ENCODE data around the gene ASPHD1.
"Not testable (repeated sequence)": the region's sequence is repeated elsewhere in the genome, so short reads cannot be mapped to it uniquely, and the experiment has no call there.

ASPHD1 gene

DNA sequence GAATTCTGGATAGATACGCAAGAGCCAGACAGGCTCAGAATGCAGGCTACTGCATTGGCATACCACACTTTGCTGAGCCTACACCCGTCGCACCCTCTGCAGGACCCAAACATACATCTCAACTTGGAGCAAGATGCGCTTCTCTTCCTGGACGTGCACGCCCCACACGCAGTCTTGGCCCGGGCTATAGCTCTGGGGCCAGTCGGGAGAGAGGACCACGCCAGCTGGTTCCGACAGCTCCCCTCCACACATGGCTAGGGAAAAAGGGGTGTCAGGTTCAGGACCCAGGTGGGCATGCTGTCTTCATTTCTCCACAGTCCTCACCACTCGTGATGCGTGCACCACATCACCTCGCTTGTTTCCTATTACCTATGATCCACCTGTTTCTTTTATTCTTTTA, 22.1 kb upstream of the ASPHD1 start:
- Histone ChIP-seq H4K91ac (ENCODE audit: low read depth, low read length) (no peak overlapping the region), H3K23ac (ENCODE audit: low read length) (no peak overlapping the region), H3K4me2 (ENCODE audit: low read length) (no peak overlapping the region), H3K9ac (ENCODE audit: low read length) (no peak overlapping the region), H4K8ac (ENCODE audit: low read depth, low read length) (no peak overlapping the region), H2BK5ac (ENCODE audit: low read depth, low read length, poor library complexity) (no peak overlapping the region), H3K4me1 (ENCODE audit: control insufficient read depth in 1 of 2, insufficient read depth in 2 of 2, low read length in 2 of 2) (peaks cover 0 to 3% of the 10 kb centered on the region in 2 experiments), H3K36me3 (ENCODE audit: control insufficient read depth in 1 of 2, insufficient read depth in 2 of 2, low read length in 2 of 2) (peaks cover 0 to 4% of the 10 kb centered on the region in 2 experiments), H3K79me2 (ENCODE audit: control insufficient read depth, insufficient read depth, low read length, poor library complexity) (no peaks in the 10 kb centered on the region), H3K79me1 (ENCODE audit: low read length) (no peaks in the 10 kb centered on the region), H2AFZ (ENCODE audit: insufficient read depth, low read length, poor library complexity) (no peak overlapping the region), H2BK12ac (ENCODE audit: low read length) (no peak overlapping the region), H4K12ac (ENCODE audit: low read depth, low read length) (no peak overlapping the region), H2AK5ac (ENCODE audit: low read length) (no peak overlapping the region), H3K27me3 (ENCODE audit: insufficient read depth, low read length) (peaks cover 18% of the 10 kb centered on the region), H3K27ac (ENCODE audit: low read depth, low read length) (no peak overlapping the region), H2BK120ac (ENCODE audit: insufficient read depth, low read length, poor library complexity) (no peak overlapping the region), H3K18ac (ENCODE audit: low read length) (no peak overlapping the region), H3K4ac (ENCODE audit: low read depth, low read length) (no peak overlapping the region), H3K9me3 (ENCODE audit: insufficient read depth, low read depth, low read length) (peaks cover 5% of the 10 kb centered on the region), H3K4me3 (ENCODE audit: low read depth, low read length) (no peak overlapping the region), H3K14ac (ENCODE audit: low read length) (no peak overlapping the region)
- WGBS (ENCODE audit: extremely low coverage, insufficient coverage, insufficient read length) = no CpG with 5 or more reads among the region's 14 CpGs
- DNase-seq = no peak

DNA sequence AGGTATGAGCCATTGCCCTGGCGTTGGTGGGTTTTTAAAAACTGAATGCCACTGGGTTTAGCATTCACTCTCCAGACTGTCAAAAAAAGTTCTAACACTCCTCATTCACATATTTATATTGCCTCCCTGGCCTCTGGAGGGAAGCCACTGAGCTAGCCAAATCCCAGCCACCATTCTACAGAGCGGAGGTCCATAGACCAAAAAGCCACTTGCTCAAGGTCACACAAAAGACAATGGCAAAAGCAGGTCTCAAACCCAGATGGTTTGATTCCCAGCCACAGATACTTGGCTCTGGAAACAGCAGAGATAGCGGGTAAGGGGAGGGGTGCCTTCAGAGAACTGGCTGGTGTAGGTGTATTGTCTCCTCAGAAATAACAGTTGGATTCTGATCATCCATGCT, 19.2 kb upstream of the ASPHD1 start:
- Histone ChIP-seq H3K9ac (ENCODE audit: low read length) (no peak overlapping the region), H3K18ac (ENCODE audit: low read length) (no peak overlapping the region), H2BK120ac (ENCODE audit: insufficient read depth, low read length, poor library complexity) (no peak overlapping the region), H3K14ac (ENCODE audit: low read length) (no peak overlapping the region), H3K79me2 (ENCODE audit: control insufficient read depth, insufficient read depth, low read length, poor library complexity) (no peaks in the 10 kb centered on the region), H4K12ac (ENCODE audit: low read depth, low read length) (no peak overlapping the region), H3K4me1 (ENCODE audit: control insufficient read depth in 1 of 2, insufficient read depth in 2 of 2, low read length in 2 of 2) (peaks cover 0 to 3% of the 10 kb centered on the region in 2 experiments), H2BK12ac (ENCODE audit: low read length) (no peak overlapping the region), H3K27ac (ENCODE audit: low read depth, low read length) (no peak overlapping the region), H3K4me3 (ENCODE audit: low read depth, low read length) (no peak overlapping the region), H3K27me3 (ENCODE audit: insufficient read depth, low read length) (peaks cover 16% of the 10 kb centered on the region), H2AFZ (ENCODE audit: insufficient read depth, low read length, poor library complexity) (no peak overlapping the region), H2BK5ac (ENCODE audit: low read depth, low read length, poor library complexity) (no peak overlapping the region), H3K36me3 (ENCODE audit: control insufficient read depth in 1 of 2, insufficient read depth in 2 of 2, low read length in 2 of 2) (peaks cover 0 to 4% of the 10 kb centered on the region in 2 experiments), H3K9me3 (ENCODE audit: insufficient read depth, low read depth, low read length) (peaks cover 4% of the 10 kb centered on the region), H3K4me2 (ENCODE audit: low read length) (no peak overlapping the region), H3K79me1 (ENCODE audit: low read length) (no peaks in the 10 kb centered on the region), H4K8ac (ENCODE audit: low read depth, low read length) (no peak overlapping the region), H3K23ac (ENCODE audit: low read length) (no peak overlapping the region), H2AK5ac (ENCODE audit: low read length) (no peak overlapping the region), H4K91ac (ENCODE audit: low read depth, low read length) (no peak overlapping the region), H3K4ac (ENCODE audit: low read depth, low read length) (no peak overlapping the region)
- WGBS (ENCODE audit: extremely low coverage, insufficient coverage, insufficient read length) = no CpG with 5 or more reads among the region's 3 CpGs
- no peak for DNase-seq

DNA sequence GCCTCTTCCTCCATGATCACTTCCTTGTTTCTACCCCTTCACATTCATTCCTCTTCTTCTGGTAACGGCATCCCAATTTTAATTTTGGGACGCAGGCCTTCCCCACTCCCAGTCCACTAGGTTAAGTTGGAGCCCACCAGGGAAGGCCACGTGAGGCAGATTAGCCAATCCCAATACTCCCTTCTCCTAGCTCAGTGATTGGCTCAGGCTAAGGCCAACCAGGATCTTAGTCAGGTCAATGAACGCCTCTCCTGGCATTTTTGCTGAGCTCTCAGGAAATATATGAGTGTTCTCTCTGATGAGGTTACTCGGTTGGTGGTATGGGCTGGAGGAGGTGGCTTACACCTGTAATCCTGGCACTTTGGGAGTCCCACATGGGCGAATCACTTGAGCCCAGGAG, 16.3 kb upstream of the ASPHD1 start:
- Histone ChIP-seq H3K4ac (ENCODE audit: low read depth, low read length) (no peak overlapping the region), H4K8ac (ENCODE audit: low read depth, low read length) (no peak overlapping the region), H3K14ac (ENCODE audit: low read length) (no peak overlapping the region), H3K79me2 (ENCODE audit: control insufficient read depth, insufficient read depth, low read length, poor library complexity) (no peaks in the 10 kb centered on the region), H3K9me3 (ENCODE audit: insufficient read depth, low read depth, low read length) (peaks cover 2% of the 10 kb centered on the region), H3K27ac (ENCODE audit: low read depth, low read length) (no peak overlapping the region), H2AK5ac (ENCODE audit: low read length) (no peak overlapping the region), H3K27me3 (ENCODE audit: insufficient read depth, low read length) (no peaks in the 10 kb centered on the region), H3K9ac (ENCODE audit: low read length) (no peak overlapping the region), H3K4me1 (ENCODE audit: control insufficient read depth in 1 of 2, insufficient read depth in 2 of 2, low read length in 2 of 2) (no peaks in the 10 kb centered on the region), H2BK120ac (ENCODE audit: insufficient read depth, low read length, poor library complexity) (no peak overlapping the region), H2AFZ (ENCODE audit: insufficient read depth, low read length, poor library complexity) (no peak overlapping the region), H3K4me2 (ENCODE audit: low read length) (no peak overlapping the region), H3K79me1 (ENCODE audit: low read length) (no peaks in the 10 kb centered on the region), H2BK5ac (ENCODE audit: low read depth, low read length, poor library complexity) (no peak overlapping the region), H2BK12ac (ENCODE audit: low read length) (no peak overlapping the region), H3K18ac (ENCODE audit: low read length) (no peak overlapping the region), H3K23ac (ENCODE audit: low read length) (no peak overlapping the region), H3K4me3 (ENCODE audit: low read depth, low read length) (no peak overlapping the region), H4K91ac (ENCODE audit: low read depth, low read length) (no peak overlapping the region), H4K12ac (ENCODE audit: low read depth, low read length) (no peak overlapping the region), H3K36me3 (ENCODE audit: control insufficient read depth in 1 of 2, insufficient read depth in 2 of 2, low read length in 2 of 2) (peaks cover 0 to 4% of the 10 kb centered on the region in 2 experiments)
- no CpG with 5 or more reads among the region's 6 CpGs for WGBS (ENCODE audit: extremely low coverage, insufficient coverage, insufficient read length)
- no peak for DNase-seq

DNA sequence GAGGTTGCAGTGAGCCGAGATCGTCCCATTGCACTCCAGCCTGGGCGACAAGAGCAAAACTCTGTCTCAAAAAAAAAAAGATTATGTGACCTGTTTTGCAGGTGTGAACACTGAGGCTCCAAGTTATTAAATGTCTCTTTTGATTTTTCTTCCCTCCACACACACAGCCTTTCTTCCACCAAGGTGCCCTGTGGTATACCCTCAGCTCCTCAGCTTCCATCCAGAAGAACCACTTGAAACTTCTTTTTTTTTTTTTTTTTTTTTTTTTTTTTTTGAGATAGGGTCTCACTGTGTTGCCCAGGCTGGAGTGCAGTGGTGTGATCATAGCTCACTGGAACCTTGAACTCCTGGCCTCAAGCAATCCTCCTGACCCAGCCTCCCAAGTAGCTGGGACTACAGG, 10.9 kb upstream of the ASPHD1 start:
- not testable (repeated sequence) for H4K12ac ChIP-seq (ENCODE audit: low read depth, low read length); H3K14ac ChIP-seq (ENCODE audit: low read length); H3K4me3 ChIP-seq (ENCODE audit: low read depth, low read length); H4K91ac ChIP-seq (ENCODE audit: low read depth, low read length); H3K9me3 ChIP-seq (ENCODE audit: insufficient read depth, low read depth, low read length); H3K36me3 ChIP-seq (ENCODE audit: control insufficient read depth in 1 of 2, insufficient read depth in 2 of 2, low read length in 2 of 2); H2BK12ac ChIP-seq (ENCODE audit: low read length); H3K4me1 ChIP-seq (ENCODE audit: control insufficient read depth in 1 of 2, insufficient read depth in 2 of 2, low read length in 2 of 2); H3K79me2 ChIP-seq (ENCODE audit: control insufficient read depth, insufficient read depth, low read length, poor library complexity); H3K23ac ChIP-seq (ENCODE audit: low read length); H3K79me1 ChIP-seq (ENCODE audit: low read length); H2BK5ac ChIP-seq (ENCODE audit: low read depth, low read length, poor library complexity); H3K4ac ChIP-seq (ENCODE audit: low read depth, low read length); H3K27ac ChIP-seq (ENCODE audit: low read depth, low read length); H2AFZ ChIP-seq (ENCODE audit: insufficient read depth, low read length, poor library complexity); H2BK120ac ChIP-seq (ENCODE audit: insufficient read depth, low read length, poor library complexity); H3K9ac ChIP-seq (ENCODE audit: low read length); H4K8ac ChIP-seq (ENCODE audit: low read depth, low read length); DNase-seq; H3K4me2 ChIP-seq (ENCODE audit: low read length); H3K18ac ChIP-seq (ENCODE audit: low read length); H3K27me3 ChIP-seq (ENCODE audit: insufficient read depth, low read length); H2AK5ac ChIP-seq (ENCODE audit: low read length)
- no CpG with 5 or more reads among the region's 3 CpGs for WGBS (ENCODE audit: extremely low coverage, insufficient coverage, insufficient read length)

Data from trophoblast cell (in vitro differentiated cells and primary cell).